Stimulated activated CD8-positive, alpha-beta memory T cell treated with anti-CD3 and anti-CD28 coated beads, Interleukin-15, amount 100 ng/mL, for 4 hours (primary cell): Measurements from ENCODE around the gene PCDHB11.
"Not testable (repeated sequence)": the region's sequence is repeated elsewhere in the genome, so short reads cannot be mapped to it uniquely, and the experiment has no call there.

ENCODE experiments used
- DNase-seq, 2 donors: peaks; one replicate each; pipeline ENCODE4 v3.0.0-alpha.2; 2020; ENCODE audit warnings: low read depth in 2 of 2

Gene PCDHB11

GRCh38 chr5:141186897-141187512, 12.4 kb upstream of the PCDHB11 start, which contains the start of gene PCDHB9:
TSS of gene PCDHB9 (plus strand) at chr5:141187161. CDS start at chr5:141187319, 158 bp downstream.
- no peak for DNase-seq

- not testable (repeated sequence) for DNase-seq
Measured at GRCh38 chr5:141188682-141189081, 10.7 kb upstream of the PCDHB11 start.

GRCh38 chr5:141189131-141189530, 10.3 kb upstream of the PCDHB11 start:
- not testable (repeated sequence) for DNase-seq

- no peak for DNase-seq
Measured at GRCh38 chr5:141192110-141192725, 7.2 kb upstream of the PCDHB11 start, which contains the start of gene PCDHB10. TSS of gene PCDHB10 (plus strand) at chr5:141192353. CDS start at chr5:141192553, 200 bp downstream.

- not testable (repeated sequence) for DNase-seq
Measured at GRCh38 chr5:141194332-141194731, 5.1 kb upstream of the PCDHB11 start.

GRCh38 chr5:141196363-141196762, 3.1 kb upstream of the PCDHB11 start:
- DNase-seq = no peak

GRCh38 chr5:141201126-141201525, 1.7 kb downstream of the PCDHB11 start:
- not testable (repeated sequence) for DNase-seq

GRCh38 chr5:141201646-141202045, 2.2 kb downstream of the PCDHB11 start:
- DNase-seq = not testable (repeated sequence)

- no peak for DNase-seq
Measured at GRCh38 chr5:141208478-141208877, 9.1 kb downstream of the PCDHB11 start, which contains the start of gene PCDHB12. TSS of gene PCDHB12 (plus strand) at chr5:141208719. CDS start at chr5:141208908, 189 bp downstream.

- not testable (repeated sequence) for DNase-seq
Measured at GRCh38 chr5:141210281-141210680, 10.9 kb downstream of the PCDHB11 start.

GRCh38 chr5:141210849-141211248, 11.4 kb downstream of the PCDHB11 start:
- DNase-seq = not testable (repeated sequence)

GRCh38 chr5:141213656-141214339, 14.4 kb downstream of the PCDHB11 start, which contains the start of gene PCDHB13:
TSS of gene PCDHB13 (plus strand) at chr5:141213919. CDS start at chr5:141214124, 205 bp downstream.
- not testable (repeated sequence) for DNase-seq

- not testable (repeated sequence) for DNase-seq
Measured at GRCh38 chr5:141214583-141214982, 15.2 kb downstream of the PCDHB11 start.

- not testable (repeated sequence) for DNase-seq
Measured at GRCh38 chr5:141215504-141215903, 16.1 kb downstream of the PCDHB11 start.

GRCh38 chr5:141216035-141216434, 16.6 kb downstream of the PCDHB11 start:
- not testable (repeated sequence) for DNase-seq

GRCh38 chr5:141223112-141223783, 23.8 kb downstream of the PCDHB11 start, which contains the start of gene PCDHB14:
TSS of gene PCDHB14 (plus strand) at chr5:141223343. CDS start at chr5:141223506, 163 bp downstream.
- no peak for DNase-seq

- DNase-seq = not testable (repeated sequence)
Measured at GRCh38 chr5:141224844-141225243, 25.4 kb downstream of the PCDHB11 start.

GRCh38 chr5:141225421-141225820, 26.0 kb downstream of the PCDHB11 start:
- not testable (repeated sequence) for DNase-seq

- no peak for DNase-seq
Measured at GRCh38 chr5:141234109-141234667, 34.8 kb downstream of the PCDHB11 start.

- DNase-seq = not testable (repeated sequence)
Measured at GRCh38 chr5:141235922-141236321, 36.5 kb downstream of the PCDHB11 start.
